Measurements from ENCODE around the gene FASTKD3. TPM values are rescaled to one million over a fixed set of nuclear protein-coding genes. Genes with fewer than 3 reads are reported as not detected.

FASTKD3 gene
- polyA plus RNA-seq, 1 donor from 2014 or later = 27.8 TPM

DNA sequence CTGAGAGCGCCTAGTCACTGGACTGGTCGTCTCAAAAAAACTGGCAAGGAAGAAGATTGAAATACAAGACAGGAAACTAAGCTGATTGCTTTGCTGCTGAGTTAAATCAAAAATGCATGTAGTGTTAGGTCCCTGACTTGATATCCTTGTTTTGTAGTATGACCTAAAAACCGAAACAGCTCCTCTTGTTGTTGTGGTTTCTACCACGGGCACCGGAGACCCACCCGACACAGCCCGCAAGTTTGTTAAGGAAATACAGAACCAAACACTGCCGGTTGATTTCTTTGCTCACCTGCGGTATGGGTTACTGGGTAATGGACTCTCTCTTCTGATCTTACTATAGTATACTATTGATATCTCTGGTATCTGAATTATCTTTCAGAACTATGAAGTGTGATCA, 4.4 kb upstream of the FASTKD3 start:
- H3K27me3 ChIP-seq (ENCODE audit: insufficient read depth, low read depth, low read length) = no peaks in the 10 kb centered on the region
- no peaks in the 10 kb centered on the region for H3F3A ChIP-seq (ENCODE audit: insufficient read depth, low read length, poor library complexity, severe bottlenecking)
- no peaks in the 10 kb centered on the region for H3K9me2 ChIP-seq (ENCODE audit: insufficient read depth, low read length)
- no peak overlapping the region for H3K9ac ChIP-seq (ENCODE audit: low read length)
- H3K9me3 ChIP-seq (ENCODE audit: low read length) = no peaks in the 10 kb centered on the region
- no peak overlapping the region for H2AFZ ChIP-seq (ENCODE audit: low read depth, low read length)
- H3K36me3 ChIP-seq (ENCODE audit: insufficient read depth, low read length) = peaks cover 7% of the 10 kb centered on the region
- H3K4me2 ChIP-seq (ENCODE audit: low read length) = no peak overlapping the region
- no peaks in the 10 kb centered on the region for H4K20me1 ChIP-seq (ENCODE audit: insufficient read depth)
- H3K4me3 ChIP-seq (ENCODE audit: low read length) = no peak overlapping the region
- H3K27ac ChIP-seq (ENCODE audit: low read length) = no peak overlapping the region
- TF ChIP-seq, protein P1, sequence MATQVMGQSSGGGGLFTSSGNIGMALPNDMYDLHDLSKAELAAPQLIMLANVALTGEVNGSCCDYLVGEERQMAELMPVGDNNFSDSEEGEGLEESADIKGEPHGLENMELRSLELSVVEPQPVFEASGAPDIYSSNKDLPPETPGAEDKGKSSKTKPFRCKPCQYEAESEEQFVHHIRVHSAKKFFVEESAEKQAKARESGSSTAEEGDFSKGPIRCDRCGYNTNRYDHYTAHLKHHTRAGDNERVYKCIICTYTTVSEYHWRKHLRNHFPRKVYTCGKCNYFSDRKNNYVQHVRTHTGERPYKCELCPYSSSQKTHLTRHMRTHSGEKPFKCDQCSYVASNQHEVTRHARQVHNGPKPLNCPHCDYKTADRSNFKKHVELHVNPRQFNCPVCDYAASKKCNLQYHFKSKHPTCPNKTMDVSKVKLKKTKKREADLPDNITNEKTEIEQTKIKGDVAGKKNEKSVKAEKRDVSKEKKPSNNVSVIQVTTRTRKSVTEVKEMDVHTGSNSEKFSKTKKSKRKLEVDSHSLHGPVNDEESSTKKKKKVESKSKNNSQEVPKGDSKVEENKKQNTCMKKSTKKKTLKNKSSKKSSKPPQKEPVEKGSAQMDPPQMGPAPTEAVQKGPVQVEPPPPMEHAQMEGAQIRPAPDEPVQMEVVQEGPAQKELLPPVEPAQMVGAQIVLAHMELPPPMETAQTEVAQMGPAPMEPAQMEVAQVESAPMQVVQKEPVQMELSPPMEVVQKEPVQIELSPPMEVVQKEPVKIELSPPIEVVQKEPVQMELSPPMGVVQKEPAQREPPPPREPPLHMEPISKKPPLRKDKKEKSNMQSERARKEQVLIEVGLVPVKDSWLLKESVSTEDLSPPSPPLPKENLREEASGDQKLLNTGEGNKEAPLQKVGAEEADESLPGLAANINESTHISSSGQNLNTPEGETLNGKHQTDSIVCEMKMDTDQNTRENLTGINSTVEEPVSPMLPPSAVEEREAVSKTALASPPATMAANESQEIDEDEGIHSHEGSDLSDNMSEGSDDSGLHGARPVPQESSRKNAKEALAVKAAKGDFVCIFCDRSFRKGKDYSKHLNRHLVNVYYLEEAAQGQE (IDR thresholded peaks at IDR 0.05; ENCODE audit: borderline replicate concordance) = no peak
- TF ChIP-seq EZH2 (IDR thresholded peaks at IDR 0.05; ENCODE audit: borderline replicate concordance, insufficient read depth, low read length, poor library complexity, severe bottlenecking) (no peak), POLR2AphosphoS5 (IDR thresholded peaks at IDR 0.05) (no peak), EP300 (conservative IDR thresholded peaks at IDR 0.05; ENCODE audit: poor library complexity, severe bottlenecking) (no peak), RAD21 (conservative IDR thresholded peaks at IDR 0.05) (no peak), SMC3 (conservative IDR thresholded peaks at IDR 0.05; ENCODE audit: poor library complexity) (no peak), TAF1 (IDR thresholded peaks at IDR 0.05; ENCODE audit: low read depth) (no peak), MXI1 (conservative IDR thresholded peaks at IDR 0.05; ENCODE audit: poor library complexity, severe bottlenecking) (no peak)
- TF ChIP-seq, protein P2, sequence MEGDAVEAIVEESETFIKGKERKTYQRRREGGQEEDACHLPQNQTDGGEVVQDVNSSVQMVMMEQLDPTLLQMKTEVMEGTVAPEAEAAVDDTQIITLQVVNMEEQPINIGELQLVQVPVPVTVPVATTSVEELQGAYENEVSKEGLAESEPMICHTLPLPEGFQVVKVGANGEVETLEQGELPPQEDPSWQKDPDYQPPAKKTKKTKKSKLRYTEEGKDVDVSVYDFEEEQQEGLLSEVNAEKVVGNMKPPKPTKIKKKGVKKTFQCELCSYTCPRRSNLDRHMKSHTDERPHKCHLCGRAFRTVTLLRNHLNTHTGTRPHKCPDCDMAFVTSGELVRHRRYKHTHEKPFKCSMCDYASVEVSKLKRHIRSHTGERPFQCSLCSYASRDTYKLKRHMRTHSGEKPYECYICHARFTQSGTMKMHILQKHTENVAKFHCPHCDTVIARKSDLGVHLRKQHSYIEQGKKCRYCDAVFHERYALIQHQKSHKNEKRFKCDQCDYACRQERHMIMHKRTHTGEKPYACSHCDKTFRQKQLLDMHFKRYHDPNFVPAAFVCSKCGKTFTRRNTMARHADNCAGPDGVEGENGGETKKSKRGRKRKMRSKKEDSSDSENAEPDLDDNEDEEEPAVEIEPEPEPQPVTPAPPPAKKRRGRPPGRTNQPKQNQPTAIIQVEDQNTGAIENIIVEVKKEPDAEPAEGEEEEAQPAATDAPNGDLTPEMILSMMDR (IDR thresholded peaks at IDR 0.05; ENCODE audit: poor library complexity, severe bottlenecking) = no peak
- peaks cover 32% of the 10 kb centered on the region for H3K79me2 ChIP-seq (replicated peaks; ENCODE audit: insufficient read depth, low read length)

DNA sequence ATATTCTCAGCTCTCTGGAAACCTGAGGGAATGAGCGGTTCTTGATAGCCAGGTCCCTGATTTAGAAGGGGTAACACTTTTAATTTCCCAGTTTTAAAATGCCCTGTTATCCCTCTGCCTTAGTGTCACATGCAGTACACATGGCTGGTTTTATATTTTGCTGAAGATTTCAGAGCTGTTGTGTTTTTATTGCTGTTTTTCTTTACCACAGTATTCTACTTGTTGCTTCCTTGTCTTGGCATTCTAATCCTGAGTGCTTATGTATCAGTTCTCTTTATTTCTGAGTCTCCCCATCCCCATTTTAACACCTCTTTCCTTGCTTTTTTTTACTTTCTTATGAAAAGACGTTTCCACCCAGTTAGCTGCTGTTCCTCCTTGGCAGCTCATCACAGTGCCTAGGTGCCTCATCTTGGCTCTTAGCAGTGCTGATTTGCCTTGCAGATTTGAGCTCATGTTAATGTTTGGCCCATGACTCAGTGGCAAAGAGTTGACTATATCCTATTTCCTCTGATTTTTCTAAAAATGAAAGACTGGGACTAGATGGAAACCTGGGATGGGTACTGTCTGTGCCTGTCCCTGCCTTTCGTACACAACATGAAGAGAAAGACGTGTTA, 3.8 kb upstream of the FASTKD3 start:
- H3K27me3 ChIP-seq (ENCODE audit: insufficient read depth, low read depth, low read length) = no peaks in the 10 kb centered on the region
- H3K9ac ChIP-seq (ENCODE audit: low read length) = no peak overlapping the region
- TF ChIP-seq POLR2AphosphoS5 (IDR thresholded peaks at IDR 0.05) (no peak), TAF1 (IDR thresholded peaks at IDR 0.05; ENCODE audit: low read depth) (no peak), MXI1 (conservative IDR thresholded peaks at IDR 0.05; ENCODE audit: poor library complexity, severe bottlenecking) (no peak), RAD21 (conservative IDR thresholded peaks at IDR 0.05) (no peak)
- no peak overlapping the region for H3K4me3 ChIP-seq (ENCODE audit: low read length)
- H3K79me2 ChIP-seq (replicated peaks; ENCODE audit: insufficient read depth, low read length) = peaks cover 32% of the 10 kb centered on the region
- H3F3A ChIP-seq (ENCODE audit: insufficient read depth, low read length, poor library complexity, severe bottlenecking) = no peaks in the 10 kb centered on the region
- no peak overlapping the region for H2AFZ ChIP-seq (ENCODE audit: low read depth, low read length)
- no peaks in the 10 kb centered on the region for H4K20me1 ChIP-seq (ENCODE audit: insufficient read depth)
- H3K4me2 ChIP-seq (ENCODE audit: low read length) = no peak overlapping the region
- no peaks in the 10 kb centered on the region for H3K9me3 ChIP-seq (ENCODE audit: low read length)
- no peak overlapping the region for H3K27ac ChIP-seq (ENCODE audit: low read length)
- H3K36me3 ChIP-seq (ENCODE audit: insufficient read depth, low read length) = peaks cover 5% of the 10 kb centered on the region
- H3K9me2 ChIP-seq (ENCODE audit: insufficient read depth, low read length) = no peaks in the 10 kb centered on the region
